Erythroblast (primary cell): ENCODE data around the gene IL1RAP.

Source experiments
- GATA1 ChIP-seq: IDR thresholded peaks from 2 replicates; pipeline ENCODE4 v1.6.1; 2011; ENCODE audit warnings: low read depth, mild to moderate bottlenecking, control low read depth, low read length, moderate library complexity
- POLR2A ChIP-seq: IDR thresholded peaks from 2 replicates; pipeline ENCODE4 v1.6.1; 2011; ENCODE audit warnings: mild to moderate bottlenecking, low read length

DNA sequence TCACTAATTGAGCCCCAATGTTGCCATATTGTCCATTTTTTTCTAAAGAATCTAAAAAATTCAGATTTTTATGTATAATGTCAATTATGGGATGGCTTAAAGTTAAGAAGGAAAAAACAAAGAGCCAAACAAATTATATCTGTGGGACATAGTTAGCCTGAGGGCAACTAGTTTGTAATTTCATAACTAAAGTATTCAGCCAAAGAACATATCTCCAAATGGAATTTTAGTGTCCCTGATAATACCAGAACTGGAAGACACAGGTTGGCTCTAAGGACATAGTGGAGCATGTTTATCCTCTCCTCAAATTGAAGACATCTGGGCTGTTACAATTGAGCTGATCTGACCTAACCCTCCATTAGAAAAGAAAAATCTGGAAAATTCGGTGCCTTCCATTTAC, 144.2 kb downstream of the IL1RAP start:
- TF ChIP-seq POLR2A (no peak), GATA1 (no peak)
